ENCODE data around the gene MAST2. TPM values are rescaled to one million over a fixed set of nuclear protein-coding genes. Genes with fewer than 3 reads are reported as not detected.

Gene MAST2
- total RNA-seq, 1 donor from 2014 or later: 18.7 TPM

- DNase-seq (ENCODE audit: low read depth, low spot score): no peak
Measured at GRCh38 chr1:46057781-46058180, 254.4 kb downstream of the MAST2 start.

- DNase-seq (ENCODE audit: low read depth, low spot score): no peak
Measured at GRCh38 chr1:46058936-46059335, 255.5 kb downstream of the MAST2 start.

GRCh38 chr1:46061146-46061545, 257.7 kb downstream of the MAST2 start:
- no peak for DNase-seq (ENCODE audit: low read depth, low spot score)

- no peak for DNase-seq (ENCODE audit: low read depth, low spot score)
Measured at GRCh38 chr1:46062651-46063319, 259.4 kb downstream of the MAST2 start.

GRCh38 chr1:46064708-46065107, 261.3 kb downstream of the MAST2 start:
- DNase-seq (ENCODE audit: low read depth, low spot score): no peak

GRCh38 chr1:46065405-46065804, 262.0 kb downstream of the MAST2 start:
- DNase-seq (ENCODE audit: low read depth, low spot score): no peak

GRCh38 chr1:46067652-46068051, 264.2 kb downstream of the MAST2 start:
- DNase-seq (ENCODE audit: low read depth, low spot score): no peak

- no peak for DNase-seq (ENCODE audit: low read depth, low spot score)
Measured at GRCh38 chr1:46068525-46068924, 265.1 kb downstream of the MAST2 start.

GRCh38 chr1:46070164-46070814, 266.9 kb downstream of the MAST2 start:
- no peak for DNase-seq (ENCODE audit: low read depth, low spot score)

GRCh38 chr1:46072975-46073374, 269.6 kb downstream of the MAST2 start:
- no peak for DNase-seq (ENCODE audit: low read depth, low spot score)

GRCh38 chr1:46076343-46076742, 272.9 kb downstream of the MAST2 start:
- DNase-seq (ENCODE audit: low read depth, low spot score): no peak

- DNase-seq (ENCODE audit: low read depth, low spot score): no peak
Measured at GRCh38 chr1:46077644-46078043, 274.2 kb downstream of the MAST2 start.

- DNase-seq (ENCODE audit: low read depth, low spot score): no peak
Measured at GRCh38 chr1:46080257-46080656, 276.8 kb downstream of the MAST2 start.

- DNase-seq (ENCODE audit: low read depth, low spot score): no peak
Measured at GRCh38 chr1:46081206-46081605, 277.8 kb downstream of the MAST2 start.

GRCh38 chr1:46081619-46082018, 278.2 kb downstream of the MAST2 start:
- no peak for DNase-seq (ENCODE audit: low read depth, low spot score)

GRCh38 chr1:46083579-46083978, 280.2 kb downstream of the MAST2 start:
- no peak for DNase-seq (ENCODE audit: low read depth, low spot score)

- DNase-seq (ENCODE audit: low read depth, low spot score): no peak
Measured at GRCh38 chr1:46084553-46085451, 281.4 kb downstream of the MAST2 start.

Other genes starting within 250 kb of the MAST2 start
- 76.9 and 125 TPM in 2 replicates for gene NASP, start 219.6 kb upstream of the MAST2 start, total RNA-seq
- gene CCDC17, start 179.6 kb upstream of the MAST2 start, total RNA-seq: 0.53 and 0.95 TPM in 2 replicates
- 70.4 and 87.6 TPM in 2 replicates for gene GPBP1L1, start 117.1 kb upstream of the MAST2 start, total RNA-seq
- gene TMEM69, start 115.4 kb upstream of the MAST2 start, total RNA-seq: 14.7 and 17.9 TPM in 2 replicates
- gene IPP, start 53.0 kb upstream of the MAST2 start, total RNA-seq: 6.5 and 6.6 TPM in 2 replicates

Data from pulmonary artery endothelial cell (primary cell).